HL-60 (cell line): ENCODE measurements around the gene ZNF10.

Experiments used
- GABPA ChIP-seq: IDR thresholded peaks from 2 replicates; pipeline ENCODE4 v1.6.1; 2012; ENCODE audit warnings: low read depth
- TF ChIP-seq, protein P1 (sequence below): IDR thresholded peaks from one replicate; pipeline ENCODE4 v1.5.1; 2011; ENCODE audit warnings: low read length, control low read depth, inconsistent platforms; ENCODE audit not compliant: insufficient read depth
- TF ChIP-seq, protein P2 (sequence below): IDR thresholded peaks from 2 replicates; pipeline ENCODE4 v1.6.1; 2012; ENCODE audit warnings: low read depth; ENCODE audit not compliant: insufficient replicate concordance

- TF ChIP-seq, protein P1, sequence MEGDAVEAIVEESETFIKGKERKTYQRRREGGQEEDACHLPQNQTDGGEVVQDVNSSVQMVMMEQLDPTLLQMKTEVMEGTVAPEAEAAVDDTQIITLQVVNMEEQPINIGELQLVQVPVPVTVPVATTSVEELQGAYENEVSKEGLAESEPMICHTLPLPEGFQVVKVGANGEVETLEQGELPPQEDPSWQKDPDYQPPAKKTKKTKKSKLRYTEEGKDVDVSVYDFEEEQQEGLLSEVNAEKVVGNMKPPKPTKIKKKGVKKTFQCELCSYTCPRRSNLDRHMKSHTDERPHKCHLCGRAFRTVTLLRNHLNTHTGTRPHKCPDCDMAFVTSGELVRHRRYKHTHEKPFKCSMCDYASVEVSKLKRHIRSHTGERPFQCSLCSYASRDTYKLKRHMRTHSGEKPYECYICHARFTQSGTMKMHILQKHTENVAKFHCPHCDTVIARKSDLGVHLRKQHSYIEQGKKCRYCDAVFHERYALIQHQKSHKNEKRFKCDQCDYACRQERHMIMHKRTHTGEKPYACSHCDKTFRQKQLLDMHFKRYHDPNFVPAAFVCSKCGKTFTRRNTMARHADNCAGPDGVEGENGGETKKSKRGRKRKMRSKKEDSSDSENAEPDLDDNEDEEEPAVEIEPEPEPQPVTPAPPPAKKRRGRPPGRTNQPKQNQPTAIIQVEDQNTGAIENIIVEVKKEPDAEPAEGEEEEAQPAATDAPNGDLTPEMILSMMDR: no peak
- TF ChIP-seq GABPA: no peak
- TF ChIP-seq, protein P2, sequence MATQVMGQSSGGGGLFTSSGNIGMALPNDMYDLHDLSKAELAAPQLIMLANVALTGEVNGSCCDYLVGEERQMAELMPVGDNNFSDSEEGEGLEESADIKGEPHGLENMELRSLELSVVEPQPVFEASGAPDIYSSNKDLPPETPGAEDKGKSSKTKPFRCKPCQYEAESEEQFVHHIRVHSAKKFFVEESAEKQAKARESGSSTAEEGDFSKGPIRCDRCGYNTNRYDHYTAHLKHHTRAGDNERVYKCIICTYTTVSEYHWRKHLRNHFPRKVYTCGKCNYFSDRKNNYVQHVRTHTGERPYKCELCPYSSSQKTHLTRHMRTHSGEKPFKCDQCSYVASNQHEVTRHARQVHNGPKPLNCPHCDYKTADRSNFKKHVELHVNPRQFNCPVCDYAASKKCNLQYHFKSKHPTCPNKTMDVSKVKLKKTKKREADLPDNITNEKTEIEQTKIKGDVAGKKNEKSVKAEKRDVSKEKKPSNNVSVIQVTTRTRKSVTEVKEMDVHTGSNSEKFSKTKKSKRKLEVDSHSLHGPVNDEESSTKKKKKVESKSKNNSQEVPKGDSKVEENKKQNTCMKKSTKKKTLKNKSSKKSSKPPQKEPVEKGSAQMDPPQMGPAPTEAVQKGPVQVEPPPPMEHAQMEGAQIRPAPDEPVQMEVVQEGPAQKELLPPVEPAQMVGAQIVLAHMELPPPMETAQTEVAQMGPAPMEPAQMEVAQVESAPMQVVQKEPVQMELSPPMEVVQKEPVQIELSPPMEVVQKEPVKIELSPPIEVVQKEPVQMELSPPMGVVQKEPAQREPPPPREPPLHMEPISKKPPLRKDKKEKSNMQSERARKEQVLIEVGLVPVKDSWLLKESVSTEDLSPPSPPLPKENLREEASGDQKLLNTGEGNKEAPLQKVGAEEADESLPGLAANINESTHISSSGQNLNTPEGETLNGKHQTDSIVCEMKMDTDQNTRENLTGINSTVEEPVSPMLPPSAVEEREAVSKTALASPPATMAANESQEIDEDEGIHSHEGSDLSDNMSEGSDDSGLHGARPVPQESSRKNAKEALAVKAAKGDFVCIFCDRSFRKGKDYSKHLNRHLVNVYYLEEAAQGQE: no peak
These were observed 5.8 kb upstream of the ZNF10 start for GRCh38 chr12:133124674-133125073.
